ENCODE measurements around the gene PAK2. TPM values are rescaled to one million over a fixed set of nuclear protein-coding genes. Genes with fewer than 3 reads are reported as not detected.

PAK2 gene
- total RNA-seq, 3 donors from 2014 or later = 50.6 to 74.7 (median 69.6) TPM

DNA sequence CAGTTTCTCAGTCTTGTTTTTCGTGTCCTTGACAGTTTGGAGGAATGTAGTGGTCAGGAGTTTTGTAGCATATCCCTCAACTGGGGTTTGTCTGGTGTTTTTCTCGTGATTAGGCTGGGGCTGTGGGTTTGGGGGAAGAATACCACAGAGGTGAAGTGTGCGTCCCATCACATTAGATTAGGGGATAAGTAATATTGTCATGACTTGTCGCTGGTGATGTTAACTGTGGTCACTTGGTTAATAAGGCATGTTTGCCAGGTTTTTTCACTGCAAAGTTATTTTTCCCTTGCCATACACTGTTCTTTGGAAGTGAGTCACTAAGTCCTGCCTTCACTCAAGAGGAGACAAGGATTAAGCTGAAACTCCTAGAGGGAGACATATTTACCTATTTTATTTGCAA is 39.1 kb downstream of the PAK2 start:
- intact Hi-C loops (cut with DNase I, micrococcal nuclease) = no loop called here
- no peak overlapping the region for H3K4me3 ChIP-seq
- TF ChIP-seq, protein P1, sequence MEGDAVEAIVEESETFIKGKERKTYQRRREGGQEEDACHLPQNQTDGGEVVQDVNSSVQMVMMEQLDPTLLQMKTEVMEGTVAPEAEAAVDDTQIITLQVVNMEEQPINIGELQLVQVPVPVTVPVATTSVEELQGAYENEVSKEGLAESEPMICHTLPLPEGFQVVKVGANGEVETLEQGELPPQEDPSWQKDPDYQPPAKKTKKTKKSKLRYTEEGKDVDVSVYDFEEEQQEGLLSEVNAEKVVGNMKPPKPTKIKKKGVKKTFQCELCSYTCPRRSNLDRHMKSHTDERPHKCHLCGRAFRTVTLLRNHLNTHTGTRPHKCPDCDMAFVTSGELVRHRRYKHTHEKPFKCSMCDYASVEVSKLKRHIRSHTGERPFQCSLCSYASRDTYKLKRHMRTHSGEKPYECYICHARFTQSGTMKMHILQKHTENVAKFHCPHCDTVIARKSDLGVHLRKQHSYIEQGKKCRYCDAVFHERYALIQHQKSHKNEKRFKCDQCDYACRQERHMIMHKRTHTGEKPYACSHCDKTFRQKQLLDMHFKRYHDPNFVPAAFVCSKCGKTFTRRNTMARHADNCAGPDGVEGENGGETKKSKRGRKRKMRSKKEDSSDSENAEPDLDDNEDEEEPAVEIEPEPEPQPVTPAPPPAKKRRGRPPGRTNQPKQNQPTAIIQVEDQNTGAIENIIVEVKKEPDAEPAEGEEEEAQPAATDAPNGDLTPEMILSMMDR (IDR thresholded peaks at IDR 0.05) = no peak
- H3K4me1 ChIP-seq (ENCODE audit: low read depth) = no peaks in the 10 kb centered on the region
- H3K36me3 ChIP-seq (ENCODE audit: low read depth) = no peaks in the 10 kb centered on the region
- no peaks in the 10 kb centered on the region for H3K9me3 ChIP-seq
- ATAC-seq = no peak
- no peak for DNase-seq

DNA sequence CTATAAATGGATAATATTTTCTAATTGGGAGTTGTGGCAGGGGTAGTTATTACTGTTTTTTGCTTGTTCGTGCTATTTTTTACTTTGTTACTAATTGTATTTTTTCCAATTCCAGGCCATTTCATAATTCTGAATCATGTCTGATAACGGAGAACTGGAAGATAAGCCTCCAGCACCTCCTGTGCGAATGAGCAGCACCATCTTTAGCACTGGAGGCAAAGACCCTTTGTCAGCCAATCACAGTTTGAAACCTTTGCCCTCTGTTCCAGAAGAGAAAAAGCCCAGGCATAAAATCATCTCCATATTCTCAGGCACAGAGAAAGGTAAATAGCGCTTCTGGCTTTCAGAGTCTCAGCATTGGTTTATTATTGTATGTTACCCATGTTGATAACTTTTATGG is 42.9 kb downstream of the PAK2 start:
- TF ChIP-seq, protein P1 (IDR thresholded peaks at IDR 0.05) = no peak
- ATAC-seq = no peak
- intact Hi-C loops (cut with DNase I, micrococcal nuclease) = no loop called here

GRCh38 chr3:196788528-196788927 is 48.9 kb downstream of the PAK2 start:
- DNase-seq (no peak), ATAC-seq (no peak)
- TF ChIP-seq, protein P1 (IDR thresholded peaks at IDR 0.05) = no peak
- H3K9me3 ChIP-seq = no peaks in the 10 kb centered on the region
- H3K36me3 ChIP-seq (ENCODE audit: low read depth) = no peaks in the 10 kb centered on the region
- intact Hi-C loops (cut with DNase I, micrococcal nuclease) = no loop called here
- H3K4me1 ChIP-seq (ENCODE audit: low read depth) = no peaks in the 10 kb centered on the region
- H3K4me3 ChIP-seq = no peak overlapping the region

More for the DNA sequence above, 42.9 kb downstream of the PAK2 start:
- H3K36me3 ChIP-seq (ENCODE audit: low read depth) = no peaks in the 10 kb centered on the region
- no peaks in the 10 kb centered on the region for H3K4me1 ChIP-seq (ENCODE audit: low read depth)
- no peak overlapping the region for H3K4me3 ChIP-seq
- no peak for DNase-seq
- H3K9me3 ChIP-seq = no peaks in the 10 kb centered on the region

DNA sequence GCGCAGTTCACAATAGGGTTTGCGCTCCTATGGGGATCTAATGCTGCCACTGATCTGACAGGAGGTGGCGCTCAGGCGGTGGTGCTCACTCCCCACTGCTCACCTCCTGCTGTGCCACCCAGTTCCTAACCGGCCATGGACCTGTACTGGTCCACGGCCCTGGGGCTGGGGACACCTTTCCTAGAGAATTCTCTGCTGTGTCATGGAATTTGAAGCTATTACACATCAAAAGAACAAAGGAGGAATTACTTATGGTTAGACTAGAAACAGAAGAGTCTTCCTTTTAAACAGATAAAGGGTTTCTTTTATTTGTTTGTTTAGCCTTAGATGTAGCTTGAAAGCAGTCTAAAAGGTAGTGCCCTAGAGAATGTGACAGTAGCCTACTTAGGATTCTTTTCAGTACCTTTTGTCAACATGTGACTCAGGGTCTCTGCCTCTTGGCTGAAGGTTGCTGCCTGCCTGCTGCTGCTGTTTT is 50.3 kb downstream of the PAK2 start:
- DNase-seq (no peak), ATAC-seq (no peak)
- no peaks in the 10 kb centered on the region for H3K9me3 ChIP-seq
- no peak overlapping the region for H3K4me3 ChIP-seq
- TF ChIP-seq, protein P1 (IDR thresholded peaks at IDR 0.05) = no peak
- H3K36me3 ChIP-seq (ENCODE audit: low read depth) = no peaks in the 10 kb centered on the region
- no peaks in the 10 kb centered on the region for H3K4me1 ChIP-seq (ENCODE audit: low read depth)
- intact Hi-C loops (cut with DNase I, micrococcal nuclease) = no loop called here

GRCh38 chr3:196790636-196791035 is 51.0 kb downstream of the PAK2 start:
- DNase-seq (no peak), ATAC-seq (no peak)
- TF ChIP-seq, protein P1 (IDR thresholded peaks at IDR 0.05) = no peak
- no peaks in the 10 kb centered on the region for H3K36me3 ChIP-seq (ENCODE audit: low read depth)
- H3K4me3 ChIP-seq = no peak overlapping the region
- H3K9me3 ChIP-seq = no peaks in the 10 kb centered on the region
- H3K4me1 ChIP-seq (ENCODE audit: low read depth) = no peaks in the 10 kb centered on the region
- intact Hi-C loops (cut with DNase I, micrococcal nuclease) = no loop called here

GRCh38 chr3:196792771-196793170 is 53.1 kb downstream of the PAK2 start:
- H3K36me3 ChIP-seq (ENCODE audit: low read depth) = no peaks in the 10 kb centered on the region
- no peak for ATAC-seq
- no peaks in the 10 kb centered on the region for H3K9me3 ChIP-seq
- no peak overlapping the region for H3K4me3 ChIP-seq
- intact Hi-C loops (cut with DNase I, micrococcal nuclease) = no loop called here
- TF ChIP-seq, protein P1 (IDR thresholded peaks at IDR 0.05) = no peak
- no peaks in the 10 kb centered on the region for H3K4me1 ChIP-seq (ENCODE audit: low read depth)
- no peak for DNase-seq

All from mucosa of descending colon (tissue), 3 donors.